AG09309 (cell line): ENCODE results near the gene EIF3D.

Source experiments
- DNase-seq: peaks from one replicate; pipeline ENCODE4 v3.0.0-alpha.2; 2010; ENCODE audit warnings: low read depth
- H3K4me3 ChIP-seq: 2 replicates; pipeline ENCODE4 v1.5.1; 2011; ENCODE audit warnings: mild to moderate bottlenecking, low read depth, low read length, moderate library complexity; ENCODE audit not compliant: control insufficient read depth
- TF ChIP-seq, protein P1 (sequence below): IDR thresholded peaks from 2 replicates; pipeline ENCODE4 v1.5.1; 2011; ENCODE audit warnings: mild to moderate bottlenecking, low read depth, low read length, inconsistent platforms; ENCODE audit not compliant: insufficient read depth, control insufficient read depth; ENCODE audit errors: missing control alignments

EIF3D gene

DNA sequence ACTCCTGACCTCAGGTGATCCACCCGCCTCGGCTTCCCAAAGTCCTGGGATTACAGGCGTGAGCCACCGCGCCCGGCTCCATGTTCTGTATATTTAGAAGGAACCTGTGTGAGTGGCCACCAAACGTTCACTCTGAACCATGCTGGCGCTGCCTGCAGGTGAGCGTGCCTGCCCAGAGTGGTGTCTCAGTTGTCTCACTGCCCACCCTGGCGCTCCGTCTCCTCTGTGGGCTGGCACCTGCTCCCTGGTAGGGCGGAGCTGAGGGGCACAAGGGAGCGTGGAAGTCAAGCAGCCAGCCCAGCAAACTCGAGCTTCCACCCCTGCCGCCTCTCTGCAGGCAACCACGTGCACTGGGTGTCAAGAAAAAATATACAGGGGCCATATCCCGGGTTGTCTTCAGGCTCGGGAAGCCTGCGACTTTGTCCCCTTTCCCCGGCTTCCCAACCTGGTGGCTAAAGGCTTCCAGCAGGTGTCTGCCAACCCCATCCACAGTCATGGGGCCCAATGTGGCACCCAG is 64.2 kb downstream of the EIF3D start:
- H3K4me3 ChIP-seq, result no peak overlapping the region
- TF ChIP-seq, protein P1, sequence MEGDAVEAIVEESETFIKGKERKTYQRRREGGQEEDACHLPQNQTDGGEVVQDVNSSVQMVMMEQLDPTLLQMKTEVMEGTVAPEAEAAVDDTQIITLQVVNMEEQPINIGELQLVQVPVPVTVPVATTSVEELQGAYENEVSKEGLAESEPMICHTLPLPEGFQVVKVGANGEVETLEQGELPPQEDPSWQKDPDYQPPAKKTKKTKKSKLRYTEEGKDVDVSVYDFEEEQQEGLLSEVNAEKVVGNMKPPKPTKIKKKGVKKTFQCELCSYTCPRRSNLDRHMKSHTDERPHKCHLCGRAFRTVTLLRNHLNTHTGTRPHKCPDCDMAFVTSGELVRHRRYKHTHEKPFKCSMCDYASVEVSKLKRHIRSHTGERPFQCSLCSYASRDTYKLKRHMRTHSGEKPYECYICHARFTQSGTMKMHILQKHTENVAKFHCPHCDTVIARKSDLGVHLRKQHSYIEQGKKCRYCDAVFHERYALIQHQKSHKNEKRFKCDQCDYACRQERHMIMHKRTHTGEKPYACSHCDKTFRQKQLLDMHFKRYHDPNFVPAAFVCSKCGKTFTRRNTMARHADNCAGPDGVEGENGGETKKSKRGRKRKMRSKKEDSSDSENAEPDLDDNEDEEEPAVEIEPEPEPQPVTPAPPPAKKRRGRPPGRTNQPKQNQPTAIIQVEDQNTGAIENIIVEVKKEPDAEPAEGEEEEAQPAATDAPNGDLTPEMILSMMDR, result no peak
- DNase-seq, result no peak

DNA sequence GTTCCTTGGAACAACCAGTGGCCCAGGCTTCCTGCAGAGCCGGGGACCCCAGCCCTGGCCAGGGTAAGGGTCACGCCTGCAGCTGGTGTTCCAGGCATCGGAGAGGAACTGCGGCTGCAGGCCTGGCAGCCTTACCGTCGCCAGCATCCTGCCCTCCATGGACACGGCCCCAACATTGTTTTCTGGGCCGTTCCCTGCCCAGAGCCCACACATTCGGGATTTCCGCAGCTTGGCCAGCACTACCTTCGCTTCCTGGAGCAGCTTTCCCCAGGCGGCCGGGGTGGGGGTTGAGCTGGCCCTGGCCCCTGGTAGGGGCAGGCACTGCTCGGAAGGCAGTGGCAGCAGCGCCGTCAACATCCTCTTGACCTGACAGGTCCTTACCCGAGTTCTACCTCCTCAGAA is 65.2 kb downstream of the EIF3D start:
- no peak for DNase-seq
- no peak overlapping the region for H3K4me3 ChIP-seq
- TF ChIP-seq, protein P1, result no peak

DNA sequence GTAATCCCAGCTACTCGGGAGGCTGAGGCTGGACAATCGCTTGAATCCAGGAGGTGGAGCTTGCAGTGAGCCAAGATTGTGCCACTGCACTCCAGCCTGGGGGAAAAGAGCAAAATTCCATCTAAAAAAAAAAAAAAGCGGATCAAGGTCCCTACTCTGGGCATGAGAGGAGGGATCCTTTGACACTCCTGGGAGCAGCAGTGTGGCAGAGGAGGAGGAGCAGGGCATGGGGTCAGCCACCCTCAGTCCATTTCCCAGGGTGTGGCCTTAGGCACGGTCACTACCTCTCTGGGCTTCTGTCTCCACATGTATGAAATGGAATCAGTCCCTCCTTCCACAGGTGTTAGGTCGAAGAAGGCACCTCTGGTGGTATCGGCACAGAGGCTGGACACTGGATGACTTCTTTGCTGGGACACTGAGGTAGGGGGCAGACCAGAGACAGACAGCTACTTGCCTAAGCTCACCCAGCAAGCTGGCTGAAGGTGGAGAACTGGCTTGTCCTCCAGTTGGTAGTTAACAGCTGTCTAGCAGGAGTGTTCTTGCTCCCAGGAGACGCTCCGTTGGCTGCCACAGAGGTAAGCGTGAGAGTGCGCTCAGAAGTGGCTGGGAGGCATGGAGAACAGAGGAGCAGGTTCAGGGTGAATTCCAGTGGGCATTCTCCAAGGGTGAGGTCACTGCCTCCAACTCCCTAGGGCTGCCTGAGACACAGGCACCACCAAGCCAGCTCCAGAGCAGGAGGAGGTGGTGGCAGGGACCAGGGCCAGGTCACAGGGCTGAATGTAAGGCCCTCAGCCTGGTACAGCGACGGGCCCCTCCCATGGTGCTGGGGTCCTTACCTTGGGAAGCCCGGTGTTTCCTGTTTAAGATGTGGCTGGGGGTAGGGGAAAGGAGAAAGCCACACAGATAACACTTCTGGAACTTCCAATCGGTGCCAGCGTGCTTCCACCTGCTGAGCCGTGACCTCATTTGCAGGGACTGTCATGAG is 67.0 kb downstream of the EIF3D start:
- no peak overlapping the region for H3K4me3 ChIP-seq
- TF ChIP-seq, protein P1, result no peak
- no peak for DNase-seq
